Measurements from ENCODE around the gene ACTR3. TPM values are rescaled to one million over a fixed set of nuclear protein-coding genes. Genes with fewer than 3 reads are reported as not detected.

The ACTR3 gene
- total and polyA plus RNA-seq, 2 experiments from 2014 or later, result 63.7 to 137 TPM

GRCh38 chr2:113896791-113897190 lies 6.9 kb downstream of the ACTR3 start (continued):
- no peak for TF ChIP-seq REST (IDR thresholded peaks at IDR 0.05; ENCODE audit: unreplicated experiment)
- no peak for TF ChIP-seq STAT1 (IDR thresholded peaks at IDR 0.05; ENCODE audit: unreplicated experiment)

- Histone ChIP-seq H2AFZ (no peak overlapping the region), H3K9me2 (ENCODE audit: insufficient read depth) (no peaks in the 10 kb centered on the region), H4K20me1 (replicated peaks; ENCODE audit: insufficient read depth) (peaks cover 54% of the 10 kb centered on the region), H3K4me1 (ENCODE audit: insufficient read depth) (peaks cover 68% of the 10 kb centered on the region), H3K4me2 (no peak overlapping the region), H3K27ac (ENCODE audit: low read depth) (no peak overlapping the region), H3K27me3 (ENCODE audit: insufficient read depth) (no peaks in the 10 kb centered on the region), H3K4me3 (no peak overlapping the region), H3F3A (replicated peaks; ENCODE audit: low read depth) (no peaks in the 10 kb centered on the region), H3K36me3 (ENCODE audit: insufficient read depth) (no peaks in the 10 kb centered on the region), H3K79me2 (replicated peaks; ENCODE audit: insufficient read depth) (peaks cover 100% of the 10 kb centered on the region)
- no peaks in the 10 kb centered on the region for H3K9me3 Mint-ChIP-seq
- H3K36me3 Mint-ChIP-seq (ENCODE audit: low read depth), result peaks cover 9% of the 10 kb centered on the region; the same call in 2 of the 3 replicates
- no peaks in the 10 kb centered on the region for H3K27me3 Mint-ChIP-seq (ENCODE audit: insufficient read depth, low read depth, poor library complexity)
- peaks cover 70% of the 10 kb centered on the region for H3K4me1 Mint-ChIP-seq
- no peak overlapping the region for H3K4me3 Mint-ChIP-seq
- H3K27ac Mint-ChIP-seq, result no peak overlapping the region
- ATAC-seq (no peak), DNase-seq (ENCODE audit: low spot score) (no peak)
- no peak for TF ChIP-seq CTCF (conservative IDR thresholded peaks at IDR 0.05; ENCODE audit: low read depth in 2 of 2)
- TF ChIP-seq JUNB (IDR thresholded peaks at IDR 0.05; ENCODE audit: unreplicated experiment), result no peak
- TF ChIP-seq ZNF331 (CRISPR knock-in tag; IDR thresholded peaks at IDR 0.05; ENCODE audit: low read depth), result no peak
- no peak for TF ChIP-seq EZH2 (IDR thresholded peaks at IDR 0.05; ENCODE audit: low read depth, unreplicated experiment)
- TF ChIP-seq CREB1 (CRISPR knock-in tag; IDR thresholded peaks at IDR 0.05; ENCODE audit: low read depth), result no peak
- TF ChIP-seq STAT1 (IDR thresholded peaks at IDR 0.05; ENCODE audit: unreplicated experiment), result no peak
- no peak for TF ChIP-seq ZNF462 (CRISPR knock-in tag; IDR thresholded peaks at IDR 0.05)
- no peak for TF ChIP-seq POLR2AphosphoS5 (IDR thresholded peaks at IDR 0.05; ENCODE audit: low read depth)
- no peak for TF ChIP-seq ZNF114 (CRISPR knock-in tag; IDR thresholded peaks at IDR 0.05)
- TF ChIP-seq NANOG (IDR thresholded peaks at IDR 0.05; ENCODE audit: borderline replicate concordance), result no peak
- TF ChIP-seq ETS1 (IDR thresholded peaks at IDR 0.05), result no peak
- no peak for TF ChIP-seq EZH2phosphoT487 (IDR thresholded peaks at IDR 0.05; ENCODE audit: unreplicated experiment)
Measured at GRCh38 chr2:113898081-113898480, 8.2 kb downstream of the ACTR3 start.

All from GM23338 (cell line).